Fibroblast of skin of left quadriceps (primary cell): Measurements from ENCODE around the gene XIAP.

ENCODE experiments used
- DNase-seq, 2 experiments: peaks; one replicate each; pipeline ENCODE4 v3.0.0-alpha.2; 2013; ENCODE audit warnings: low read depth in 2 of 2

XIAP gene

DNA sequence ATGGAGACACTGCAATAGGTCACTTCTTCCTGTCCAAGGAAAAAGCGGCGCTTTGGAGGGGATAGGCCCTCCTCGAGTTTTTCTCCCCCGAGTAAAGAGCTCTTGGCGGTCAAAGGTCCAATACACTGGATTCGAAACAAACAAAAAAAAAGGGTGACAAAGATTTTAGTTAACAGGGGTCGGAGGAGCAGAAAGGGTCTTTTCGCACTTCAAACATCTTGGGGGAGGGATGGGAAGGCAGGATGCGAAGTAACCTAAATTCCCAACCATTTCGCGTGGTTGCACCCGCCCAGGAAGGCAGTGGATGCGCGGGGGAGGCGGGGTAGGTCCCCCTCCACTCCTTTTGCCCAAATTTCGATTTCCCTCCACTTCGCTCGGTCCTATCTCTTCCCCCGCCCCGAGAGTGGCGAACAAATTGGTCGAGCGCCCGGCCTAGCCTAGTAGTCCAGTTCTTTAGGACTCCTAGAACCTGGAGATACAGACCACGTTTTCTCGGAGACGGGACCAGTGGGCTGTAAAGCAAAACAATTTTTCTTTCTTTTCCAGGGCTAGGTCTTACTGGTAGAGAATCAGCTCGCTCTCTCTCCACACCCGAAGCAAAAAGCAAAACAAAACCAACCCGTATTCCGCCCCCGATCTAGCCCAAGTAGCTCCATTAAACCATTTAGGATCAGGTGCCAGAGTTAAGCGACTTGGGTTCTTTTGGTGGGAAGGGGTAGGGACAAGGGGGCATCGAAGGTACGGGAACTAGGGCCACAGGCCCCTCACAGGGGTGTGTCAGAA lies 99.6 kb downstream of the XIAP start:
- DNase-seq = no peak

DNA sequence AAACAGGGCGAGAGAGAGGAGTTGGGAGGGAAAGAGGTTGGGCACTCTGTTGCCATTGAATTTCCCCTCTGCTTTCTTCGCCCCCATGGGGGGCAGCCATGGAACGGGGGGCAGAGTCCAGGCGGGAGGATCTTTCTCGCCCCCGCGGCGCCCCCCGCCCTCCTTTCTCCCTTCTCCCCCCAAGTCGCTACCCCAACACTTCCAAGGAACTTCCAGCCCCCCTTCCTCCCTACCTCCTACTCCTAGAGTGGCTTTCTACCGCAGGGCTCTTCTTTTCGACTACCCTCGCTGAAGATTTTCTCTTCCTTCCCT lies 101.1 kb downstream of the XIAP start:
- DNase-seq = no peak

DNA sequence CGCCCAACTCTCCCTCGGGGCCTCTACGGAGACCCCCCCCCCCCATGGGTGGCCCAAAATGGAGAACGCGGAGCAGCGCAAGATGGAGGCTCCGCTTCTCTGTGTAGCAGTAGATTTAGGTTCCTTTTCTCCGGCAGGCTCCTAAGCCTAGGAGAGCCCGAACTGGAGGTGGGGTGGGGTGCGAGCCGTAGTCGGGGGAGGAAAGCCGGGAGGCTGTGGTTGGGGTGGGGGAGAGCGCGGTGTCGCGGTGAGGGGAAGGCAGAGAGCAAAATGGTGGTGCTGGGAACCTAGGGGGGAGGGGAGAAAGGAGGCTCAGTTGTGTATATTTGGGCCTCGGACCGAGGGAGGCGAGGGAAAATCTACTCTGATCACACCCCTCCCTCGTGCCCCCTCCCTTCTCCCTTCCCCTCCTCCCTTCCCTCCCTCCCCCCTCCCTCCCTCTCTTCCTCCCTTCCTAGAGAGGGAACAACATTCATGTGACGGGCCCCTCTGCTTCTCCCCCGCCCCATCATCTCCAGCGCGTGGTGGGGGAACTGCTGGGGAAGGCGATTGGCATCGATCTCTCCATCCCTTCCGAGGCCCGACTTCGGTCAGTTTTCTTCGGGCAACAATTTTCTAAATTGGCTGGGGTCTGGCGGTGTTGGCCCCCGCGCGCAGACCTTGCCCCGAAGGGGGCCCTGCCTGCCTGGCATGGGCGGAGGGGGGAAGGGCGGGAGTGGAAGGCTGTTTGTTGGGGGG lies 101.6 kb downstream of the XIAP start, which contains the start of gene STAG2:
Gene STAG2, plus strand, starts transcription at position 439 of the 738 bp plus-strand sequence. CDS start 60,922 bp downstream, outside the sequence.
- DNase-seq = peak; percentile 79 to 80

DNA sequence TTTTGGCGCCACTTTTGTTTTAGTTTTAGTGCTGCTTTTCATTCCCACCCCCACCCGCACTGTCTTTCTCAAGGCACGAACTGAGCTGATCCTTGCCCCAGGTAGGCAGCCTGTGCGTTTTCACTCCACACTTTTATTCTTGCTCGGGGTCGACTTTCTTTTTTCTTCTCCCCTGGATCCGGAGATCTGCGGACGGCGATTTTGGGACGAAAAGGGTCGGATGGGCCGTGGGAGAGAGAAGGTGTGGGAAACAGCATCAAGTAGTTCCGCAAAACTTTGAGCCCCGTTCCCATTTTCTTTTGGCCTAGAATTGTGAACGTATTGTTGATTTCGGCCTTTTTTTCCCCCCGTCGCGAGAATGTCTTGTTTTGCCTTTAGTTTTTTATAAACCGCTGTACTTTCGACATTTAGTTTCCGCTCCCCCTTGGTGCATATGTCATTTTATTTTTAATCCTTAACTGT lies 102.2 kb downstream of the XIAP start:
- DNase-seq = no peak

DNA sequence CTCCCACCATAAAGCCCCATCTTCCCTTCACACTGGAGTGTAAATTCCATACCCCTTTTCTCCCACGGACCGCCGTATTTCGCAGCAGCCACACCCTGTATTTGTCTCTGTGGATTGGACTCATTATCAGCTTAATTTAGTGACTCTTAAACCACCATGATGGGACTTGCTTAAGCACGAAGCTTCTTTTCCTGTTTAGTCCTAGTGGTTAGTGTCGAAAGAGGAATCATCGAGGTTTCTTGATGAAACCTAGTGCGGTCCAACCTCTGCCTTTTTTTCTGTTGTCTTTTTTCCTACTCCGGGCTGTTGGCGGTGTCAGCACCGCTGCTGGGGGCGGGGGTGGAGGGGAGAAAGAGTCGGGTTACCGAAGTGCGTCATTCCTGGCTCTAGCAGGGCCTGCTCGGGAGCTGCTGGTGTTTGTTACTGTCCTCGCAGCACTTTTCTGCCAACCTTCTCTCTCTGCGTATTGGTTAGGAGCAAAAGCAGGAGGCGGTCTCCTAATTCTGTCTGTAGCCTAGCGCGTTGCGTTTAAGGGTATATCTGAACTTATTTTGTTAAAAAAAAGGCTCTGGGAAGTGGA lies 103.0 kb downstream of the XIAP start:
- peak; percentile 89 to 90 for DNase-seq
